Peyer's patch (tissue), 4 donors: ENCODE measurements around the gene EPS8L2. TPM values are rescaled to one million over a fixed set of nuclear protein-coding genes. Genes with fewer than 3 reads are reported as not detected.

Source experiments
- DNase-seq, 3 donors: peaks; one replicate each; pipeline ENCODE4 v3.0.0-alpha.2; 2017 to 2019
- H3K27ac ChIP-seq, 4 donors: fragments of 200-600 bp; sonication (generic); one replicate each; pipeline ENCODE4 v1.5.1; 2016 to 2019
- H3K27me3 ChIP-seq, 2 donors: fragments of 200-600 bp; sonication (generic); one replicate each; pipeline ENCODE4 v1.5.1; 2019
- H3K36me3 ChIP-seq, 3 donors: fragments of 200-600 bp; sonication (generic); one replicate each; pipeline ENCODE4 v1.5.1; 2016 to 2019
- H3K4me1 ChIP-seq, 4 donors: fragments of 200-600 bp; sonication (generic); one replicate each; pipeline ENCODE4 v1.5.1; 2016 to 2019
- H3K4me3 ChIP-seq, 4 donors: fragments of 200-600 bp; sonication (generic); 1 replicate in 3 of 4; 2 replicates in 1 of 4; pipeline ENCODE4 v1.5.1; 2016 to 2019; ENCODE audit warnings: mild to moderate bottlenecking in 1 of 4
- H3K9me3 ChIP-seq, 4 donors: fragments of 200-600 bp; sonication (generic); one replicate each; pipeline ENCODE4 v1.5.1; 2016 to 2019; ENCODE audit warnings: mild to moderate bottlenecking in 1 of 4
- CTCF ChIP-seq, 6 experiments: fragments of 450-650 bp in 4 of 6; fragments of 200-600 bp in 2 of 6; sonication (generic) in 1 of 6; IDR thresholded peaks; one replicate each; pipeline ENCODE4 v1.5.1; 2017 to 2019; ENCODE audit warnings: antibody characterized with exemption in 6 of 6, mild to moderate bottlenecking in 3 of 6, moderate library complexity in 1 of 6
- POLR2A ChIP-seq, 2 donors: fragments of 450-650 bp; IDR thresholded peaks; one replicate each; pipeline ENCODE4 v1.5.1; 2017; ENCODE audit warnings: antibody characterized with exemption in 2 of 2, mild to moderate bottlenecking in 2 of 2, moderate library complexity in 2 of 2
- total RNA-seq, 4 donors: library from RNA; depleted of rRNA; stranded (reverse); fragments of >200 nt; gene quantifications; one replicate each; pipeline ENCODE4 v1.1.0, GENCODE V29; 2016

EPS8L2 gene
- total RNA-seq, 4 donors from 2014 or later = 258 to 710 (median 672) TPM

GRCh38 chr11:660281-660680, 45.8 kb upstream of the EPS8L2 start:
- no peak for DNase-seq
- TF ChIP-seq POLR2A (IDR thresholded peaks at IDR 0.05) (no peak), CTCF (IDR thresholded peaks at IDR 0.05) (no peak)
- Histone ChIP-seq H3K9me3 (no peaks in the 10 kb centered on the region), H3K4me1 (peaks cover 0 to 40% (median 7%) of the 10 kb centered on the region in 4 donors), H3K4me3 (no peak overlapping the region), H3K27ac (no peak overlapping the region), H3K36me3 (peaks cover 0 to 11% (median 0%) of the 10 kb centered on the region in 3 donors), H3K27me3 (no peaks in the 10 kb centered on the region)

GRCh38 chr11:660681-661444, 45.2 kb upstream of the EPS8L2 start:
- Histone ChIP-seq H3K4me1 (peaks cover 0 to 34% (median 7%) of the 10 kb centered on the region in 4 donors), H3K9me3 (no peaks in the 10 kb centered on the region), H3K4me3 (no peak overlapping the region), H3K36me3 (peaks cover 0 to 11% (median 0%) of the 10 kb centered on the region in 3 donors), H3K27ac (no peak overlapping the region), H3K27me3 (no peaks in the 10 kb centered on the region)
- TF ChIP-seq POLR2A (IDR thresholded peaks at IDR 0.05) (no peak), CTCF (IDR thresholded peaks at IDR 0.05) (no peak)
- no peak for DNase-seq

- Histone ChIP-seq H3K4me1 (peaks cover 0 to 16% (median 0%) of the 10 kb centered on the region in 4 donors), H3K27ac (no peak overlapping the region), H3K27me3 (no peaks in the 10 kb centered on the region), H3K36me3 (peaks cover 0 to 11% (median 0%) of the 10 kb centered on the region in 3 donors), H3K9me3 (no peaks in the 10 kb centered on the region), H3K4me3 (no peak overlapping the region)
- TF ChIP-seq CTCF (IDR thresholded peaks at IDR 0.05) (peak; percentile 34 to 90 (median 78)), POLR2A (IDR thresholded peaks at IDR 0.05) (no peak)
- peak; percentile 61 to 84 (median 82) for DNase-seq
These were observed 43.2 kb upstream of the EPS8L2 start for GRCh38 chr11:662689-663274.

GRCh38 chr11:665062-665703, 40.8 kb upstream of the EPS8L2 start:
- Histone ChIP-seq H3K27me3 (no peaks in the 10 kb centered on the region), H3K36me3 (peaks cover 0 to 4% (median 0%) of the 10 kb centered on the region in 3 donors), H3K4me3 (no peak overlapping the region), H3K27ac (peak overlapping the region in 1 of 4 donors; percentile 67), H3K4me1 (no peaks in the 10 kb centered on the region), H3K9me3 (no peaks in the 10 kb centered on the region)
- DNase-seq = no peak
- TF ChIP-seq CTCF (IDR thresholded peaks at IDR 0.05) (no peak), POLR2A (IDR thresholded peaks at IDR 0.05) (no peak)

- Histone ChIP-seq H3K4me3 (no peak overlapping the region), H3K9me3 (no peaks in the 10 kb centered on the region), H3K27me3 (no peaks in the 10 kb centered on the region), H3K4me1 (no peaks in the 10 kb centered on the region), H3K27ac (peak overlapping the region in 2 of 4 donors; percentile 5 to 67), H3K36me3 (no peaks in the 10 kb centered on the region)
- TF ChIP-seq CTCF (IDR thresholded peaks at IDR 0.05) (no peak), POLR2A (IDR thresholded peaks at IDR 0.05) (no peak)
- DNase-seq = no peak
These were observed 40.2 kb upstream of the EPS8L2 start for GRCh38 chr11:665704-666281.
